ENCODE measurements around the gene CTXN3.

The CTXN3 gene

GRCh38 chr5:127642949-127643348 is 5.9 kb upstream of the CTXN3 start:
- Histone ChIP-seq H2AFZ (ENCODE audit: low read length) (no peak overlapping the region), H3K27ac (ENCODE audit: low read depth, low read length, poor library complexity, severe bottlenecking) (no peak overlapping the region), H3K36me3 (ENCODE audit: insufficient read depth, low read length) (no peaks in the 10 kb centered on the region), H4K20me1 (ENCODE audit: insufficient read depth, low read length) (no peaks in the 10 kb centered on the region), H3K79me2 (ENCODE audit: insufficient read depth, low read length) (no peaks in the 10 kb centered on the region), H3F3A (ENCODE audit: insufficient read depth, low read length) (no peaks in the 10 kb centered on the region), H3K27me3 (ENCODE audit: insufficient read depth, low read length) (no peaks in the 10 kb centered on the region), H3K4me3 (ENCODE audit: low read depth, low read length, poor library complexity, severe bottlenecking) (no peak overlapping the region), H3K4me2 (ENCODE audit: low read length) (no peak overlapping the region), H3K4me1 (ENCODE audit: insufficient read depth, low read length, severe bottlenecking) (peaks cover 30% of the 10 kb centered on the region), H3K9me3 (ENCODE audit: low read length) (no peaks in the 10 kb centered on the region), H3K9ac (ENCODE audit: low read length) (no peak overlapping the region), H3K9me2 (ENCODE audit: low read depth, low read length) (no peaks in the 10 kb centered on the region)
- no peak for TF ChIP-seq EZH2 (IDR thresholded peaks at IDR 0.05; ENCODE audit: borderline replicate concordance, low read length)
- no peak for TF ChIP-seq CTCF (IDR thresholded peaks at IDR 0.05; ENCODE audit: low read length)

- no peak overlapping the region for H3K4me3 ChIP-seq (ENCODE audit: low read depth, low read length, poor library complexity, severe bottlenecking)
- no peaks in the 10 kb centered on the region for H4K20me1 ChIP-seq (ENCODE audit: insufficient read depth, low read length)
- H3K9me3 ChIP-seq (ENCODE audit: low read length) = no peaks in the 10 kb centered on the region
- H3K79me2 ChIP-seq (ENCODE audit: insufficient read depth, low read length) = no peaks in the 10 kb centered on the region
- H3K27ac ChIP-seq (ENCODE audit: low read depth, low read length, poor library complexity, severe bottlenecking) = no peak overlapping the region
- no peak overlapping the region for H2AFZ ChIP-seq (ENCODE audit: low read length)
- no peaks in the 10 kb centered on the region for H3K27me3 ChIP-seq (ENCODE audit: insufficient read depth, low read length)
- no peaks in the 10 kb centered on the region for H3K9me2 ChIP-seq (ENCODE audit: low read depth, low read length)
- H3K36me3 ChIP-seq (ENCODE audit: insufficient read depth, low read length) = no peaks in the 10 kb centered on the region
- no peaks in the 10 kb centered on the region for H3F3A ChIP-seq (ENCODE audit: insufficient read depth, low read length)
- H3K4me1 ChIP-seq (ENCODE audit: insufficient read depth, low read length, severe bottlenecking) = peaks cover 37% of the 10 kb centered on the region
- TF ChIP-seq CTCF (IDR thresholded peaks at IDR 0.05; ENCODE audit: low read length) = no peak
- no peak for TF ChIP-seq EZH2 (IDR thresholded peaks at IDR 0.05; ENCODE audit: borderline replicate concordance, low read length)
- H3K9ac ChIP-seq (ENCODE audit: low read length) = no peak overlapping the region
- no peak overlapping the region for H3K4me2 ChIP-seq (ENCODE audit: low read length)
Measured at GRCh38 chr5:127643607-127644006, 5.3 kb upstream of the CTXN3 start.

- Histone ChIP-seq H3F3A (ENCODE audit: insufficient read depth, low read length) (no peaks in the 10 kb centered on the region), H3K9me2 (ENCODE audit: low read depth, low read length) (no peaks in the 10 kb centered on the region), H3K4me2 (ENCODE audit: low read length) (no peak overlapping the region), H3K27ac (ENCODE audit: low read depth, low read length, poor library complexity, severe bottlenecking) (no peak overlapping the region), H2AFZ (ENCODE audit: low read length) (no peak overlapping the region), H3K79me2 (ENCODE audit: insufficient read depth, low read length) (no peaks in the 10 kb centered on the region), H3K9me3 (ENCODE audit: low read length) (no peaks in the 10 kb centered on the region), H3K4me3 (ENCODE audit: low read depth, low read length, poor library complexity, severe bottlenecking) (no peak overlapping the region), H3K9ac (ENCODE audit: low read length) (no peak overlapping the region), H3K4me1 (ENCODE audit: insufficient read depth, low read length, severe bottlenecking) (peaks cover 54% of the 10 kb centered on the region), H4K20me1 (ENCODE audit: insufficient read depth, low read length) (no peaks in the 10 kb centered on the region), H3K36me3 (ENCODE audit: insufficient read depth, low read length) (no peaks in the 10 kb centered on the region), H3K27me3 (ENCODE audit: insufficient read depth, low read length) (no peaks in the 10 kb centered on the region)
- no peak for TF ChIP-seq EZH2 (IDR thresholded peaks at IDR 0.05; ENCODE audit: borderline replicate concordance, low read length)
- no peak for TF ChIP-seq CTCF (IDR thresholded peaks at IDR 0.05; ENCODE audit: low read length)
Measured at GRCh38 chr5:127645300-127645726, 3.6 kb upstream of the CTXN3 start.
